SJCRH30 (cell line): ENCODE data around the gene PDE6H. TPM values are rescaled to one million over a fixed set of nuclear protein-coding genes. Genes with fewer than 3 reads are reported as not detected.

ENCODE experiments used
- DNase-seq, 2 experiments: peaks; one replicate each; pipeline ENCODE4 v3.0.0-alpha.2; 2015 to 2020
- H3K27ac ChIP-seq: fragments of 250-450 bp; sonication (Bioruptor Pico); 2 replicates; pipeline ENCODE4 v1.5.1; 2020; ENCODE audit warnings: mild to moderate bottlenecking, moderate library complexity
- H3K27me3 ChIP-seq: fragments of 250-450 bp; sonication (Bioruptor Pico); 2 replicates; pipeline ENCODE4 v1.5.1; 2020; ENCODE audit warnings: mild to moderate bottlenecking, moderate library complexity
- H3K36me3 ChIP-seq: fragments of 250-450 bp; sonication (Bioruptor Pico); 2 replicates; pipeline ENCODE4 v1.5.1; 2020; ENCODE audit warnings: mild to moderate bottlenecking, moderate library complexity
- H3K4me1 ChIP-seq: fragments of 250-450 bp; sonication (Bioruptor Pico); 2 replicates; pipeline ENCODE4 v1.5.1; 2020; ENCODE audit warnings: mild to moderate bottlenecking, moderate library complexity
- H3K4me3 ChIP-seq: fragments of 250-450 bp; sonication (Bioruptor Pico); 2 replicates; pipeline ENCODE4 v1.5.1; 2020; ENCODE audit warnings: mild to moderate bottlenecking, moderate library complexity
- H3K9me3 ChIP-seq: fragments of 250-450 bp; sonication (Bioruptor Pico); replicated peaks from 2 replicates; pipeline ENCODE4 v1.5.1; 2020; ENCODE audit warnings: mild to moderate bottlenecking, moderate library complexity
- total RNA-seq: library from RNA; depleted of rRNA; stranded (reverse); fragments of >200 nt; shearing (Covaris generic); gene quantifications from 2 replicates; pipeline ENCODE4 v1.2.3, GENCODE V29; 2014; rRNA removed

The PDE6H gene
- not detected in 2 replicates for total RNA-seq

- H3K27ac ChIP-seq = no peak within 1 kb of the TSS
- H3K4me1 ChIP-seq = no peaks in the 10 kb centered on the region
- H3K27me3 ChIP-seq = no peaks in the 10 kb centered on the region
- no peaks in the 10 kb centered on the region for H3K9me3 ChIP-seq
- DNase-seq = no peak
- H3K4me3 ChIP-seq = no peak within 1 kb of the TSS
- H3K36me3 ChIP-seq = no peaks in the 10 kb centered on the region
Measured at GRCh38 chr12:14972816-14973215, at the start of gene PDE6H. Gene PDE6H, plus strand, starts transcription at chr12:14973042. Its CDS starts 4,971 bp downstream, at chr12:14978013.

- H3K9me3 ChIP-seq = no peaks in the 10 kb centered on the region
- H3K27ac ChIP-seq = no peak overlapping the region
- H3K36me3 ChIP-seq = no peaks in the 10 kb centered on the region
- no peak for DNase-seq
- no peak overlapping the region for H3K4me3 ChIP-seq
- H3K27me3 ChIP-seq = no peaks in the 10 kb centered on the region
- H3K4me1 ChIP-seq = no peaks in the 10 kb centered on the region
Measured at GRCh38 chr12:14923944-14924343, 48.9 kb upstream of the PDE6H start.

GRCh38 chr12:14924541-14924940 is 48.3 kb upstream of the PDE6H start:
- DNase-seq = no peak
- no peaks in the 10 kb centered on the region for H3K27me3 ChIP-seq
- 0 out of 2 replicates have a peak, but pooled peaks cover 3% of the 10 kb centered on the region for H3K4me1 ChIP-seq
- no peaks in the 10 kb centered on the region for H3K36me3 ChIP-seq
- H3K27ac ChIP-seq = no peak overlapping the region
- no peaks in the 10 kb centered on the region for H3K9me3 ChIP-seq
- no peak overlapping the region for H3K4me3 ChIP-seq

- no peak overlapping the region for H3K4me3 ChIP-seq
- no peaks in the 10 kb centered on the region for H3K9me3 ChIP-seq
- H3K36me3 ChIP-seq = no peaks in the 10 kb centered on the region
- no peaks in the 10 kb centered on the region for H3K27me3 ChIP-seq
- no peak for DNase-seq
- 0 out of 2 replicates have a peak, but pooled peaks cover 3% of the 10 kb centered on the region for H3K4me1 ChIP-seq
- H3K27ac ChIP-seq = no peak overlapping the region
Measured at GRCh38 chr12:14927267-14927666, 45.6 kb upstream of the PDE6H start.

- Histone ChIP-seq H3K9me3 (no peaks in the 10 kb centered on the region), H3K27me3 (no peaks in the 10 kb centered on the region; the same call in 1 of the 2 replicates), H3K4me1 (0 out of 2 replicates have a peak, but pooled peaks cover 3% of the 10 kb centered on the region), H3K27ac (no peak overlapping the region), H3K4me3 (no peak overlapping the region), H3K36me3 (no peaks in the 10 kb centered on the region)
- DNase-seq = no peak
Measured at GRCh38 chr12:14928931-14929330, 43.9 kb upstream of the PDE6H start.

- H3K27ac ChIP-seq = no peak overlapping the region
- no peaks in the 10 kb centered on the region; the same call in 1 of the 2 replicates for H3K27me3 ChIP-seq
- H3K9me3 ChIP-seq = no peaks in the 10 kb centered on the region
- H3K4me3 ChIP-seq = no peak overlapping the region
- H3K36me3 ChIP-seq = no peaks in the 10 kb centered on the region
- 0 out of 2 replicates have a peak, but pooled peaks cover 3% of the 10 kb centered on the region for H3K4me1 ChIP-seq
- DNase-seq = no peak
Measured at GRCh38 chr12:14930299-14930698, 42.5 kb upstream of the PDE6H start.

GRCh38 chr12:14931359-14931758 is 41.5 kb upstream of the PDE6H start:
- Histone ChIP-seq H3K27ac (no peak overlapping the region), H3K27me3 (no peaks in the 10 kb centered on the region; the same call in 1 of the 2 replicates), H3K4me1 (0 out of 2 replicates have a peak, but pooled peaks cover 3% of the 10 kb centered on the region), H3K4me3 (no peak overlapping the region), H3K9me3 (no peaks in the 10 kb centered on the region), H3K36me3 (no peaks in the 10 kb centered on the region)
- no peak for DNase-seq

- Histone ChIP-seq H3K36me3 (no peaks in the 10 kb centered on the region), H3K4me1 (0 out of 2 replicates have a peak, but pooled peaks cover 3% of the 10 kb centered on the region), H3K9me3 (no peaks in the 10 kb centered on the region), H3K27ac (no peak overlapping the region), H3K27me3 (no peaks in the 10 kb centered on the region; the same call in 1 of the 2 replicates), H3K4me3 (no peak overlapping the region)
- DNase-seq = no peak
Measured at GRCh38 chr12:14931791-14932560, 40.9 kb upstream of the PDE6H start.

GRCh38 chr12:14934511-14934910 is 38.3 kb upstream of the PDE6H start:
- Histone ChIP-seq H3K4me1 (no peaks in the 10 kb centered on the region), H3K9me3 (no peaks in the 10 kb centered on the region), H3K4me3 (no peak overlapping the region), H3K27ac (no peak overlapping the region), H3K36me3 (no peaks in the 10 kb centered on the region), H3K27me3 (no peaks in the 10 kb centered on the region; the same call in 1 of the 2 replicates)
- DNase-seq = no peak

- Histone ChIP-seq H3K27me3 (no peaks in the 10 kb centered on the region; the same call in 1 of the 2 replicates), H3K9me3 (no peaks in the 10 kb centered on the region), H3K4me1 (no peaks in the 10 kb centered on the region), H3K27ac (no peak overlapping the region), H3K36me3 (no peaks in the 10 kb centered on the region), H3K4me3 (no peak overlapping the region)
- DNase-seq = no peak
Measured at GRCh38 chr12:14935031-14935430, 37.8 kb upstream of the PDE6H start.

- no peaks in the 10 kb centered on the region; the same call in 1 of the 2 replicates for H3K27me3 ChIP-seq
- H3K4me1 ChIP-seq = no peaks in the 10 kb centered on the region
- no peaks in the 10 kb centered on the region for H3K36me3 ChIP-seq
- no peak overlapping the region for H3K27ac ChIP-seq
- no peaks in the 10 kb centered on the region for H3K9me3 ChIP-seq
- DNase-seq = peak; percentile 8 to 13
- no peak overlapping the region for H3K4me3 ChIP-seq
Measured at GRCh38 chr12:14936224-14936861, 36.5 kb upstream of the PDE6H start.

GRCh38 chr12:14937014-14937413 is 35.8 kb upstream of the PDE6H start:
- Histone ChIP-seq H3K4me3 (no peak overlapping the region), H3K36me3 (no peaks in the 10 kb centered on the region), H3K4me1 (no peaks in the 10 kb centered on the region), H3K27me3 (no peaks in the 10 kb centered on the region; the same call in 1 of the 2 replicates), H3K9me3 (no peaks in the 10 kb centered on the region), H3K27ac (no peak overlapping the region)
- DNase-seq = no peak

- no peak overlapping the region for H3K4me3 ChIP-seq
- no peaks in the 10 kb centered on the region for H3K36me3 ChIP-seq
- DNase-seq = no peak
- H3K4me1 ChIP-seq = no peaks in the 10 kb centered on the region
- no peak overlapping the region for H3K27ac ChIP-seq
- no peaks in the 10 kb centered on the region; the same call in 1 of the 2 replicates for H3K27me3 ChIP-seq
- no peaks in the 10 kb centered on the region for H3K9me3 ChIP-seq
Measured at GRCh38 chr12:14937689-14938088, 35.2 kb upstream of the PDE6H start.

GRCh38 chr12:14938301-14938700 is 34.5 kb upstream of the PDE6H start, which contains the start of gene ERP27:
Gene ERP27, minus strand, starts transcription at chr12:14938537. Its CDS starts 29 bp downstream, at chr12:14938508.
- Histone ChIP-seq H3K27ac (no peak within 1 kb of the TSS), H3K9me3 (no peaks in the 10 kb centered on the region), H3K4me3 (no peak within 1 kb of the TSS), H3K36me3 (no peaks in the 10 kb centered on the region), H3K27me3 (no peaks in the 10 kb centered on the region), H3K4me1 (no peaks in the 10 kb centered on the region)
- no peak for DNase-seq

GRCh38 chr12:14941369-14941768 is 31.5 kb upstream of the PDE6H start:
- Histone ChIP-seq H3K36me3 (no peaks in the 10 kb centered on the region), H3K27me3 (no peaks in the 10 kb centered on the region), H3K27ac (no peak overlapping the region), H3K4me3 (no peak overlapping the region), H3K4me1 (no peaks in the 10 kb centered on the region), H3K9me3 (no peaks in the 10 kb centered on the region)
- no peak for DNase-seq
